Gastroesophageal sphincter (tissue), 4 donors: ENCODE results near the gene TNFAIP8. TPM values are rescaled to one million over a fixed set of nuclear protein-coding genes. Genes with fewer than 3 reads are reported as not detected.

Experiments
- ATAC-seq: fragments of 150-250 bp; one replicate; pipeline ENCODE4 v1.9.1; 2016; ENCODE audit warnings: mild to moderate bottlenecking, moderate library complexity
- H3K27ac ChIP-seq, 4 donors: fragments of 200-600 bp; sonication (generic) in 3 of 4; 1 replicate in 3 of 4; 2 replicates in 1 of 4; pipeline ENCODE4 v1.5.1; 2016 to 2019
- H3K27me3 ChIP-seq: fragments of 200-600 bp; sonication (generic); one replicate; pipeline ENCODE4 v1.5.1; 2019
- H3K36me3 ChIP-seq, 2 donors: fragments of 200-600 bp; sonication (generic); one replicate each; pipeline ENCODE4 v1.5.1; 2019; ENCODE audit warnings: control low read depth in 1 of 2
- H3K4me1 ChIP-seq, 3 donors: fragments of 200-600 bp; sonication (generic); 1 replicate in 2 of 3; 2 replicates in 1 of 3; pipeline ENCODE4 v1.5.1; 2016 to 2019; ENCODE audit warnings: control low read depth in 2 of 3
- H3K4me3 ChIP-seq, 2 donors: fragments of 200-600 bp; sonication (generic); one replicate each; pipeline ENCODE4 v1.5.1; 2019; ENCODE audit warnings: mild to moderate bottlenecking in 1 of 2, moderate library complexity in 1 of 2
- H3K9me3 ChIP-seq, 3 donors: fragments of 200-600 bp; sonication (generic); one replicate each; pipeline ENCODE4 v1.5.1; 2017 to 2019; ENCODE audit warnings: control low read depth in 2 of 3
- EP300 ChIP-seq: sonication (generic); formaldehyde crosslinking; IDR thresholded peaks from one replicate; pipeline ENCODE4 v1.6.1; 2017; ENCODE audit warnings: antibody characterized with exemption, mild to moderate bottlenecking
- POLR2A ChIP-seq, 2 donors: fragments of 450-650 bp; IDR thresholded peaks; one replicate each; pipeline ENCODE4 v1.6.1; 2017; ENCODE audit warnings: antibody characterized with exemption in 2 of 2, mild to moderate bottlenecking in 2 of 2, moderate library complexity in 1 of 2
- POLR2AphosphoS5 ChIP-seq: sonication (generic); formaldehyde crosslinking; IDR thresholded peaks from one replicate; pipeline ENCODE4 v1.6.1; 2017; ENCODE audit warnings: antibody characterized with exemption
- WGBS, 2 donors: methylation state at CpG; one replicate each; pipeline ENCODE4 v1.1.5; 2018; ENCODE audit warnings: low coverage in 1 of 2; 5-methylcytosine and 5-hydroxymethylcytosine counted together
- total RNA-seq, 4 donors: library from RNA; depleted of rRNA; stranded (reverse); fragments of >200 nt; gene quantifications; one replicate each; pipeline ENCODE4 v1.1.0, GENCODE V29; 2016
- TF ChIP-seq, protein P1 (sequence below), 4 experiments: fragments of 200-600 bp in 2 of 4; fragments of 450-650 bp in 2 of 4; sonication (generic) in 1 of 4; IDR thresholded peaks; one replicate each; pipeline ENCODE4 v1.5.1; 2017 to 2019; ENCODE audit warnings: antibody characterized with exemption in 4 of 4, mild to moderate bottlenecking in 2 of 4, moderate library complexity in 2 of 4

TNFAIP8 gene
- total RNA-seq, 4 donors from 2014 or later: 25.4 to 76.7 (median 31.6) TPM

DNA sequence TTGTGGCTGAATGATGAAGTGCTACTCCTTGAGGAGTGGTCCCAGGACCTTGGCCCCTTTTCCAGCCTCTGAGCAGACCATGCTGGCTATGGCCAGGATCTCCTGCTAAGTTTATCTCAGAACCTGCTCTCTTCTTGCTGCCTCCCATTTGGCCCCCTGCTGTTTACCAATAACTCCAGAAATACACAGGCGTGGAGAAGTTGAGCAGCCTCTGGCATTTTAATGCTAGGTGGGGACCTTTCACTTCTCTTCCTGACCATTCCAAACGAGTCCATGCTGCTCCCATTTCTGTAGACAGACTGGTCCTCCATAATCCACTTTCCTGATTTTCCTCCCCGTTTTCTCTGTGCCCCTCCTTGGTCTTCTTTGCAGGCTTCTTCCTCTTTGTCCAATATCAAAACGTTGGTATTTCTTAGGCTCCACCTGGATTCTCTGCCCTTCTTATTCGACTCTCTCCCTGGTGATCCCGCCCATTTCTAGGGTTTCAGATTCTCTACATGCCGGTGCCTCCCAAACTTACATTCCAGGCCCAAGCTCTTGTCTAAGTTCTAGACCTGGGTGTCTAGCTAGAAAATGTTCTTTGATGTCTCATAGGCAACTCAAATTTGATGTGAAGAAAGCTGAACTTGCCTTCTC is 33.4 kb upstream of the TNFAIP8 start:
- no peak for ATAC-seq

DNA sequence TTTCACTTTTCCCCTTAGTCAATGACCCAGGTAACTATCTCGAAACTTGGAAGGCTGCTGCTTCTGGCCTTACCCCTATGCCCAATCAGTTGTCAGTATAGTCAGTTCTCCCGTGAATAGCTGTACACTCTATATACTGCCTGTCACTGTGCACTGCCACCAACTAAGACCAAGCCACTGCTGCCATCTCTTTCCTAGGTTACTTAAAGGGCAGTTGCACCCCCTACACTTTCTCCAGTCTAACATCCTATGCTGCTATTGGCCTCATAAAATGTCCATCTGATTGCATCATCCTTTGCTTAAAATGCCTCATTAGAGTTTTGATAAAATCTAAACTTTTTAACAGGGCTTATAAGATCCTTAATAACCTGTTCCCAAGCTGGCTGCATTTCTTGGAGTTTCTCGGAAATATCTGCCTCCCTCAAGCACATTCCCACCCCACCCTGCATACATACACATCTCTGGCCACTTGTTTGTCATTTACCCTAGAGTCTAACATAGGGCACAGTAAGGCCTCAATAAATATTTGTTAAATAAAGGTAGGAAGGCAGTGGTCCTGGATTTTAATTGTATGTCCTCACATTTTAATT is 32.8 kb upstream of the TNFAIP8 start:
- Histone ChIP-seq H3K36me3 (no peaks in the 10 kb centered on the region), H3K9me3 (no peaks in the 10 kb centered on the region), H3K4me3 (no peak overlapping the region), H3K27me3 (no peaks in the 10 kb centered on the region), H3K27ac (no peak overlapping the region), H3K4me1 (peaks cover 0 to 3% (median 0%) of the 10 kb centered on the region in 3 donors)
- WGBS, 2 donors: 60 to 71% methylated on average over 3 of the region's 3 CpGs
- TF ChIP-seq POLR2AphosphoS5 (no peak), POLR2A (IDR thresholded peaks at IDR 0.05) (no peak), EP300 (no peak)
- TF ChIP-seq, protein P1, sequence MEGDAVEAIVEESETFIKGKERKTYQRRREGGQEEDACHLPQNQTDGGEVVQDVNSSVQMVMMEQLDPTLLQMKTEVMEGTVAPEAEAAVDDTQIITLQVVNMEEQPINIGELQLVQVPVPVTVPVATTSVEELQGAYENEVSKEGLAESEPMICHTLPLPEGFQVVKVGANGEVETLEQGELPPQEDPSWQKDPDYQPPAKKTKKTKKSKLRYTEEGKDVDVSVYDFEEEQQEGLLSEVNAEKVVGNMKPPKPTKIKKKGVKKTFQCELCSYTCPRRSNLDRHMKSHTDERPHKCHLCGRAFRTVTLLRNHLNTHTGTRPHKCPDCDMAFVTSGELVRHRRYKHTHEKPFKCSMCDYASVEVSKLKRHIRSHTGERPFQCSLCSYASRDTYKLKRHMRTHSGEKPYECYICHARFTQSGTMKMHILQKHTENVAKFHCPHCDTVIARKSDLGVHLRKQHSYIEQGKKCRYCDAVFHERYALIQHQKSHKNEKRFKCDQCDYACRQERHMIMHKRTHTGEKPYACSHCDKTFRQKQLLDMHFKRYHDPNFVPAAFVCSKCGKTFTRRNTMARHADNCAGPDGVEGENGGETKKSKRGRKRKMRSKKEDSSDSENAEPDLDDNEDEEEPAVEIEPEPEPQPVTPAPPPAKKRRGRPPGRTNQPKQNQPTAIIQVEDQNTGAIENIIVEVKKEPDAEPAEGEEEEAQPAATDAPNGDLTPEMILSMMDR (IDR thresholded peaks at IDR 0.05): no peak
- ATAC-seq: no peak

More for the DNA sequence above, 33.4 kb upstream of the TNFAIP8 start:
- Histone ChIP-seq H3K36me3 (no peaks in the 10 kb centered on the region), H3K4me1 (no peaks in the 10 kb centered on the region), H3K9me3 (no peaks in the 10 kb centered on the region), H3K27me3 (no peaks in the 10 kb centered on the region), H3K4me3 (no peak overlapping the region), H3K27ac (no peak overlapping the region)
- no peak for TF ChIP-seq POLR2A (IDR thresholded peaks at IDR 0.05)
- TF ChIP-seq POLR2AphosphoS5: no peak
- 82 to 84% methylated on average over 6 to 7 of the region's 7 CpGs for WGBS, 2 donors

DNA sequence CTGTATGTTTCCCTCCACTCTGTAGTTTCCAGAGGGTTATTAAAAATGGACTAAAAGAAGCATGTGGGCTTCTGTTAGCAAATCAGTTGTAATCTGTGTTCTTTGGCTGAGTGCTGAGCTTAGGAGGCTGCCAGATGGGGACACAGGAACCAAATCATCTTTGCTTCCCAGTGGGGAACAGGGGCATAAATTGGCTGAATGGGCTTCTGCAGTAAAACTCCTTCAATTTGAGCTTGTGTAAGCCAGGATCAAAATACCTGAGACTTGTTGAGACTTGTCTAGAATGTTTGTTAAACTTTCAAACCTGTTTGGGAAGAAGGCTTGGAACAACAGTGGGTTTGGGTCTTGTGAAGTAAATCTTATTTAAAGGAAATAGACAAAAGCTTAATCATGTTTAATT is 32.2 kb upstream of the TNFAIP8 start:
- TF ChIP-seq, protein P1 (IDR thresholded peaks at IDR 0.05): no peak
- TF ChIP-seq EP300 (no peak), POLR2AphosphoS5 (no peak), POLR2A (IDR thresholded peaks at IDR 0.05) (no peak)
- Histone ChIP-seq H3K4me3 (no peak overlapping the region), H3K27ac (no peak overlapping the region), H3K9me3 (no peaks in the 10 kb centered on the region), H3K4me1 (peaks cover 0 to 8% (median 3%) of the 10 kb centered on the region in 3 donors), H3K36me3 (no peaks in the 10 kb centered on the region), H3K27me3 (no peaks in the 10 kb centered on the region)
- no peak for ATAC-seq

DNA sequence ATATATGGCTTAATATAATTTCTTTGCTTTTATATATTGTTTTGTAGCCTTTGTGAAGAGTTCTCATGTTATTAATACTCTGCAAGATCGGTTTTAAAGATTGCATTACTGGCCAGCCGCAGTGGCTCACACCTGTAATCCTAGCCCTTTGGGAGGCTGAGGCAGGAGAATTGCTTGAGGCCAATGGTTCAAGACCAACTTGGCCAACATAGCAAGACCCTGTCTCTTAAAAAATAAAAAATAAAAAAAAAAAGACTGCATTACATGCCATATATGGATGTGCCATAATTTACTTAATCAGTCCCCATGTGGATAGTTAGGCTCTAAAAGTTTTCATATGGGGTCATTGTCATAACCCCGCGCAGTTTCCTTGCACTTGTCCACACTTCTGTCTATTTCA is 31.0 kb upstream of the TNFAIP8 start:
- H3K4me3 ChIP-seq: no peak overlapping the region
- 91 to 96% methylated on average over 4 of the region's 4 CpGs for WGBS, 2 donors
- peaks cover 0 to 21% (median 15%) of the 10 kb centered on the region in 3 donors for H3K4me1 ChIP-seq
- H3K27ac ChIP-seq: no peak overlapping the region
- no peak for ATAC-seq
- TF ChIP-seq, protein P1 (IDR thresholded peaks at IDR 0.05): no peak
- no peak for TF ChIP-seq POLR2AphosphoS5
- TF ChIP-seq EP300: no peak
- H3K9me3 ChIP-seq: no peaks in the 10 kb centered on the region
- H3K27me3 ChIP-seq: no peaks in the 10 kb centered on the region
- no peaks in the 10 kb centered on the region for H3K36me3 ChIP-seq

DNA sequence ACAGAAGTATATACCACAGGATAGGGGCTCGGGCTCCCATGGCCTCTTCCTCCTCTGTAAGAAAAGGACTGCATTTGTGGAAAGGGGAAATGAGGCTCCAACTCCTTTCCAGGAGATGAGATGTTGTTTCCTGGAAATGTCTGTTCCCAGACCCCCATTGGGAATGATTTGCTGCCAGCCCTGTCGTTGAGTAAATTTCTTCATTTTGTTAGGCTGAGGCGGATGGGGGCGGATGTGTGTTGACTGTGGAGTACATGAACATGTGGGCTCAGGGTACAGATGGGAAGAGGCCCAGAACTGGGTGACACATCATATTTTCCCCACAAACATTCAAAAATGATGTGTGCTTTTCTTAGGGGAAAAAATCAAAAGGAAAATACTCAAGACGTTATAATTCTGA is 28.8 kb upstream of the TNFAIP8 start:
- 50 to 86% methylated on average over 3 to 5 of the region's 5 CpGs for WGBS, 2 donors
- H3K9me3 ChIP-seq: no peaks in the 10 kb centered on the region
- H3K36me3 ChIP-seq: no peaks in the 10 kb centered on the region
- TF ChIP-seq POLR2AphosphoS5: no peak
- no peak for TF ChIP-seq EP300
- no peaks in the 10 kb centered on the region for H3K27me3 ChIP-seq
- H3K27ac ChIP-seq: no peak overlapping the region
- peaks cover 0 to 27% (median 15%) of the 10 kb centered on the region in 3 donors for H3K4me1 ChIP-seq
- no peak for ATAC-seq
- H3K4me3 ChIP-seq: no peak overlapping the region
